HG02798 (cell line): ENCODE measurements around the gene ZNF865.

Experiments used
- ATAC-seq: cut with Tn5 transposase; IDR thresholded peaks from one replicate; pipeline ENCODE4 v1.9.1; 2021; ENCODE audit warnings: mild to moderate bottlenecking; ENCODE audit not compliant: unreplicated experiment, poor library complexity

The ZNF865 gene

DNA sequence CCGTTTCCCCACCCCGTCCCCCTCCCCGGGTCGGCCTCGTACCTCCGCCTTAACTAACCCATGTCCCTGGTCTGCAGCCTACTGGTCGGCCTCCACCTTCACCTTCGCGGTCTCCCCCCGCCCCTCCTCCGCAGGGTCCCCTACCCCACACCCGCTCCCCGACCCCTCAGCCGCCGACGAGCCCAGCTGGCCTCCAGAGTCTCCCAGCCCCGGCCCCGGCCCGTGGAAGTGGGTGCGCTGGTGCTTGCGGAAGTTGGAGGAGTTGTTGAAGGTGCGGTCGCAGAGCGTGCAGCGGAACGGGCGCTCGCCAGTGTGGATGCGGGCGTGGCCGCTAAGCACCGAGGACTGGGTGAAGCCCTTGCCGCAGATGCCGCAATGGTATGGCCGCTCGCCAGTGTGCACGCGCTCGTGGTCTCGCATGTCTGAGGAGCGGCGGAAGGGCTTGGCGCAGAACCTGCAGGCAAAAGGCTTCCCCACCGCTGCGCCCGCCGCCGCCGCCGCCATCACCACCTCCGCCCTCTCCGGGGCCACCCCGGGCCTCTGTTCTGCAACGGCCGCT lies 16.3 kb downstream of the ZNF865 start:
- ATAC-seq = no peak

DNA sequence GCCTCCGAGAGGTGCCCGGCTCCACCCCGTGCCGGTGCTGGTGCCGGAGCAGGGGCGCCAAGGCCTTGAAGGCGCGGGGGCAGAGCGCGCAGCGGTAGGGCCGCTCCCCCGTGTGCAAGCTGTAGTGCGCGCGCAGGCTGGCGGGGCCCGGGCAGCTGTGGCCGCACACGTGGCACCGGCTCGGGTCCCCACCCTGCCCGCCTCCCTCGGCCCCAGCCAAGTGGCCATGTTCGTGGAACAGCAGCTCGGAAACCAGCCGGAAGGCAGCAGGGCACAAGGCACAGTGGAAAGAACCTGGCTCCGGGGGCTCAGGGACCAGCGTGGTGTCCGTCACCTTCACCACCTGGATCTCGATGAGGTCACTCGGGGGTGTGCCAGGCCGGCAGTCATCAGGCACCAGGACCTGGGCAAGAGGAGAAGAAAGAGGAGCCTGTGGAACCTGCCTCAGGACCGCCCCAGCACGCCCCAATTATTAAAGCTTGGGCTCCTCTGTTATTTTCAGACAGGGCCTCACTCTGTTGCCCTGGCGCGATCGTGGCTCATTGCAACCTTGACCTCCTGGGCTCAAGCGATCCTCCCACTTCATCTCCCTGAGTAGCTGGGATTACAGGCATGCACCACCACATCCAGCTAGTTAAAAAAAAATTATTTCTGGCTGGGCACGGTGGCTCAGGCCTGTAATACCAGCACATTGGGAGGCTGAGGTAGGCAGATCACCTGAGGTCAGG lies 17.0 kb downstream of the ZNF865 start:
- no peak for ATAC-seq

DNA sequence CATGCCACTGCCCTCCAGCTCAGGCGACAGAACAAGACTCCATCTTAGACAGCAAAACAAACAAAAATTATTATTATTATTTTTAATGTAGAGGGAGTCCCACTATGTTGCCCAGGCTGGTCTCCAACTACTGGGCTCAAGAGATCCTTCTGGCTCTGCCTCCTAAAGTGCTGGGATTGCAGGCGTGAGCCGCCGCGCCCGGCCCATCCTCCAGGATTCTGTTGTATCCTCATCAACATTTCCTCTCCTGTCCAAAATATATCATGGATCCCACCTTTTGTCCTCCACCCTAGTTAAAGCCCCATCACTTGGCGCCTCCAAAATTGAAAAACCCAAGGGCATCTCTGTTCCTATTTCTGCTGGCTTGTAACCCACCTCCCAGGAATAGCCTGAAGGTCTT lies 17.7 kb downstream of the ZNF865 start:
- no peak for ATAC-seq

DNA sequence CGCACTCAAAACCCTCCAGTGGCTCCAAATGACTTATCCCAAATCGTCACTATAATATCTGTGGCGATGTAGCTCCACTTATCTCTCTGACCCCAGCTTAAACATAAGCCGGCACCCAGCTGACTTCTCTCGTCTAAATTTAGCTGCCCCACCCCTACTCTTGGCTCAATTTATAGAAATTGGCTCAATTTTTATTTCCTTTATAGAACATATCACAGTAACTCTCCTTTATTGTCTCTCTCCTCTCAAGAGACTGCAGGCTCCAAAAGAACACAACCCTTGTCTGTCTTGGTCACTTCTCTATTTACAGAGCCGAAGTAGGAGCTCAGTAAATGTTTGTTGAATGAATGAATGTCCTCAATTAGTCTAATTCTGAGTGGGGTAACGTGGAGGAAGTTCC lies 18.1 kb downstream of the ZNF865 start:
- no peak for ATAC-seq

DNA sequence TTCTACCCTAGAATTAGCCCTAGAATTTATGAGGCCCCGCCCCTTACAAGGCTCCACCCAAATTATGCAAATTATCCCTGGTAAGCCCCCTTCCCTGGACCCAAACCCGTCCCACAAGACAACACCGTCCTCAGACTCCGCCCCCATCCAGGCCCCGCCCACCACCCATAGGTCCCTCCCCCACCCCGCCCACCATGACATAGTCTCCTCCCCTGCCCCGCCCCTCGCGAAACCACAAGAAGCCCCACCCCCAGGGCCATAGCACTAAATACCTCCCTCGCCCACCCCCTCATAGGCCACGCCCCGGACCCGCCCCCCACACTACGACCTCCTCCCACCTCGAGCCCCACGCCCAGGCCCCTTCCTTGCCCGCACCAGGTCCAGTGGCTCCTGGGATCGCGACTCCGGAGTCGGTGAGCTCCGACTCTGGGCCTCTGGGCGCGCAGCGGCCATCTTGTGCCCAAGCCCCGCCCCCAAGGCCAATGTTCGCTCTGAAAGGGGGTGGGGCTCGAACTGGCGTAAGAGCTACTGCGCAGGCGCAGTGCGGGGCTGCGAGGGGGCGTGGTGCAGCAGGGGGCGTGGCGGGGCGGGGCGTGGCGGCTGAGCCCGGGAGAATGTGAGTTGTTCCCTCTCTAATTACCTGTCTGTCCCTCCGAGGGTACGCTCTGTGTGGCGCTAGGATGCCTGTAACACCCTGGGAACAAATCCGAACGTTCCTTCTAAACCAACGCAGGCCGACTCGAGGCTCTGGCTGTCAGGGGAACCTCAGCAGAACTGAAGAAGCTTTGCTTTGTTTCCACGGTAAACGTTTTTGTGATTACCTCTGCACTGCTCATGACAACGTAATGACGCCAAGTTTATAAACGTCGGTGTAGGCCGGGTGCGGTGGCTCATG lies 18.9 kb downstream of the ZNF865 start, which contains the start of gene ZNF784:
ZNF784 (minus strand) TSS at position 458 of the 895 bp plus-strand sequence; CDS start at position 453, 5 bp downstream.
- peak; percentile 90 for ATAC-seq

DNA sequence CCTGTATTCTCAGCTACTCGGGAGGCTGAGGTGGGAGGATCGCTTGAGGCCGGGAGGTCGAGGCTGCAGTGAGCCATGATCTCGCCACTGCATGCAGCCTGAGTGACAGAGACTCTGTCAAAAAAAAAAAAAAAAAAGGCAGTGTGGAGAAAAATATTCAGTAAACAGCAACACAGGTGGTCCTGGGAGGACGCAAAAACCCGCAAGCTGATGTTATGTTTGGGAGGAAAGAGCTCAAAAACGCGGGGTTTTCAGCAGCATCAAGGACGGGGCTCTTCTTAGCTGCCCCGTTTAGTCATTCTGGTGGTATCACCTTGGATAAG lies 19.5 kb downstream of the ZNF865 start:
- ATAC-seq = no peak

DNA sequence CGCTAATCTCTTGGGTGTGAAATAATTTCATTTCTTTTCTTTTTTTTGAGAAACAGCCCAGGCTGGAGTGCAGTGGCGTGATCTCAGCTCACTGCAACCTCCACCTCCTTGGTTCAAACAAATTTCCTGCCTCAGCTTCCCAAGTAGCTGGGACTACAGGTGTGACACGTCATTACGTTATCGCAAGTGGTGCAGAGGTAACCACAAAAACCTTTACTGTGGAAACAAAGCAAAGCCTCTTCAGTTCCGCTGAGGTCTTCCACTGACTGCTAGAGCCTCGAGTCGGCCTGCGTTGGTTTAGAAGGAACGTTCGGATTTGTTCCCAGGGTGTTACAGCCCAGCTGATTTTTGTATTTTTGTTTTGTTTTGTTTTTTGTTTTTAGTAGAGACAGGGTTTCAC lies 20.9 kb downstream of the ZNF865 start:
- no peak for ATAC-seq

DNA sequence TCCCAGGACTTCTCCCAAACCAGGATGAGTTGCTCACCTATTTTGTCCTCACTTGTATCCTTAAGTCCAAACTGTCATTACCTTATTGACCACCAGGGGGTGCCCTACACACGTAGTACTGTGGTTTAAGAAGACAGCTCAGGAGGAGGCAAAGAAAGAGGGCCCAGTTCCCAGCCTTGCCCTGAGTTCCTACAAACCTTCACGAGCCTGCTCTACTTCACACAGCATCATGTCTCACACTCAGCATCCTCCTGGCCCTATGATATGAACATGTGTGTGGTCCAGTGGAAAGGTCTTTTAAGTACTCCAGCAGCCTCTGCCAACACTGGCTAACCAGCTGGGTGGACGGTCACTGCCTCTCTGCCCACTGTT lies 27.0 kb downstream of the ZNF865 start:
- ATAC-seq = peak; percentile 40

DNA sequence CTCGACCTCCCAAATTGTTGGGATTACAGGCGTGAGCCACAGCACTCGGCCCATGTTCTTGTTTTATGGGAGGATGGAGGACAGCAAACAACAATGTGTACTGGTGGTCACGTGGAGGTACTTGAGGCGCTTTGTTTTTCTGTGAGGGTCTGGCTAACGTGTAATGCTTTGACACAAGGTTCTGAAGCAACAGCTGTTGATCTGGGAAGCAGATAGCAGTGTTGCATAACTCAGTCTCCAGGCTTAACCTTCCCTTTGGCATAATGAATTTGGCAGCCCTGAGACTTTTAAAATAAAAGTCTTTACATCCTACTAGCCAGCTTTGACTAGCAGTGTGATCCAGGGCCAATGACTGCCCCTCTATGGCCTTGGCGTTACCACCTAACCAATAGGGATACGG lies 28.4 kb downstream of the ZNF865 start:
- no peak for ATAC-seq

DNA sequence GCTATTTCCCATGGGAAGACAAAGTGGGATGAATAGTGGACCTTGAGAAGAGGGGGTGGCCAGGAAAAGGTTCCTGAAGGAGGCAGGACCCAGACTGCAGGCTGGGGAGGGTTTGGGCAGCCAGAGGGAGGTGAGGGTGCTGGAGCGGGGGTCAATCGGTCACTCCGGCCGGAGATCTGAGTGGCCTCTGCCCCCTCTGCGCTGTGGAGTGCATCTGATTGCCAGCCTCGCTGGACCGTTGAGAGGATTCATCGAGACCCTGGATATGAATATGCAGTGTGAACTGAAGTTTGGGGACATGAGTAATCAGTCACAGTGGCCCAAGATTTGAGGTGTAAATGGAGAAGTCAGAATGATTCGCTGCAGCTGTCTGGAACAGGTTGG lies 29.9 kb downstream of the ZNF865 start:
- ATAC-seq = no peak

DNA sequence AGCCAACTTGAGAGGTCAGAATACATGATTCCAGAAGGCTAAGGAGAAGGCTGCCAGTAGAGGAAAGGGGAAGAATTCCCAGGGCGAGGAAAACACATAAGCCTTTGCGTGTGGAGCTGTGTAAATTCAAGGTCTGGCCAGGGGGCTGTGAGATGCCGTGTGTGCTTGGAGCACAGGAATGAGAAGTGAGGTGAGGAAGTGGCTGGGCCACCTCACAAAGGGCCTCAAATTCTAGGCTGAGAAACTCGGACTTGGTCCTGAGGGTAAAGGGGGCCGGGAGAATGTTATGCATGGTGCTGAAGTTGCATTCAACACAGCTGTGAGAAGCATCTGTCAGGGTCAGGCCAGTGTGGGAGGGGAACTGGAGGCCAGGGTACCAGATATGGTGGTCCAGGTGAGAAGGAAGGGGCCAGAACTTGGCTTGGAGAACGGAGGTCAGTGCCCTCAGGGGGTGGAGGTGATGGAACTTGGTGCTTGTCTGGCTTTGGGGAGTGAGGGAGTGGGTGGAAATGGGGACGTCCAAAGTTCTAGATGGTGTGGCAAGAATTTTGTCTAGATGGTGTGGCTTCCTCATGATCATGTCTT lies 30.5 kb downstream of the ZNF865 start:
- no peak for ATAC-seq

DNA sequence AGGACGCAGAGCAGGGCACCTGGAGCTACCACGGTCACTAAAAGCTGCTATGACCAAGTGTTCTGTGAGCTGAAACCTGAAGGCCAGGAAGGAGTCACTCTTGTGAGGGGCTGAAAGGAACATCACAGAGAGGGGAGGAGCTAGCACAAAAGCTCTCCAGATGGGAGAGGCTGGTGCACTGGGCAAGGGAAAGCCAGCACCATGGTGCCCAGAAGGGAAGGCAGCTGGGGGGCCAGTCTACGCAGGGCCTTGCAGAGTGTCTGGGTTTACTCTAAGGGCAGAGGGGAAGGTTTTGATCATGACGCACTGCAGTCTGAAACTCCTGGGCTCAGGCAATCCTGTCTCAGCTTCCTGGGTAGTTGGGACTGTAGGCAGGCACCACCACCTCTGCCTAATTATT lies 31.3 kb downstream of the ZNF865 start:
- no peak for ATAC-seq

DNA sequence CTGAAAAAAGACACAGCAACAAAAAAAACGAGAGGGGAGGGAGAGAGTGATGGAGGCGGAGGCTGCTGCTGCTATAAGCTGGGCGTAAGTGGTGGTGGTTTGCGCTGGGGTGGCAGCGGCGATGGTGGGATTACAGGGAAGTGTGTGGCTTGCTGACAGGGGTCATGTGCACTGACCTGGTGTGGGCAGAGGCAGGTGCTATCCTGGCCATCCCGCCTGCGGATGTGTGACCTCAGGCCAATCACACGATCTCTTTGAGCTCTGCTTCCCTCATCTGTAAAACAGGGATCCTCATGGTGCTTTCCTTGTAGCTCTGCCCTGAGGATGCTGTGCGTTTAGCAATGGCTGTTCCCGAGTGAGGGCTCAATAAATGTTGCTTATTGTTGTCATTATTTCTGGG lies 32.1 kb downstream of the ZNF865 start:
- no peak for ATAC-seq

DNA sequence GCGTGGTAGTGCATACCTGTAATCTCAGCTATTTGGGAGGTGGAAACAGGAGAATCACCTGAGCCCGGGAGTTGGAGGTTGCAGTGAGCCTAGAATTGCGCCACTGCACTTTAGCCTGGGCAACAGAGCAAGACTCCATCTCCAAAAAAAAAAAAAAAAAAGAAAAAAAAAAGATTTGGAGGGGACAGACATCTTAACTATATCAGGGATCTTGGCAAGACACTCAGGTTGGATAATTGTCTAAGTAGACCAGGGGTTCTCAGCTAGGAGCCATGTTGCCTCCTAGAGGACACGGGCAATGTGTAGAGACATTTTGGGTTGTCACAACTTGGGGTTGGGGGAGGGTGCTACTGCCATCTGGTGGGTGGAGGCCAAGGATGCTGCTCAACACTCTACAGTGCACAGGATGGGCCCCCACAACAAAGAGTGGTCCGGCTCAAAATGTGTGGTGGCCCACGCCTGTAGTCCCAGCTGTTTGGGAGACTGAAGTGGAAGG lies 33.5 kb downstream of the ZNF865 start:
- no peak for ATAC-seq

DNA sequence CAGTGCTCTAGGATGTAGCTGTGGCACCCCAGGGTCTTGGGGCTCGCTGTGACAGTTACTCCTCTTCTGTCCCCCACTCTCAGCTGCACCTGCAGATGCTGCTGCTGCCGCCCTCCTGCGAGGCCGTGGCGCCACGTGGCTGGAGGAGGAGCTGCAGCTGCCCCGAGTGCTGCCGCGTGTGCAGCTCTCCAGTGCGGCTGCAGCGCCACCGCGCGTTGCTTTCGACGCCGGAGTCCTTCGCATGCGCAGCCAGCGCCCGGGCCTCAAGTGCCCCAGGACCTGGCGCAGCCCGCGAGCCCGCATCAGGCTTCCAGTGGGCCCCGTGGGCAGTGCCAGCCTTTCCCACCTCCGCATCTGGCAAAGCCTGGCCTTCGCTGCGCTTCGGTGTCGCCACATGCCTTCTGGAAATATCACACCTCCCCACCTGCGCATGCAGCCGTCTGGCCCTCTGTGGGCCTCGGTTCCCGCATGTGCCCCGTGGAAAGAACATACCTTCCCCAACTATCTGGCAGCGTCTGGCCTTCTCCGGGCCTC lies 34.7 kb downstream of the ZNF865 start:
- peak; percentile 38 for ATAC-seq

DNA sequence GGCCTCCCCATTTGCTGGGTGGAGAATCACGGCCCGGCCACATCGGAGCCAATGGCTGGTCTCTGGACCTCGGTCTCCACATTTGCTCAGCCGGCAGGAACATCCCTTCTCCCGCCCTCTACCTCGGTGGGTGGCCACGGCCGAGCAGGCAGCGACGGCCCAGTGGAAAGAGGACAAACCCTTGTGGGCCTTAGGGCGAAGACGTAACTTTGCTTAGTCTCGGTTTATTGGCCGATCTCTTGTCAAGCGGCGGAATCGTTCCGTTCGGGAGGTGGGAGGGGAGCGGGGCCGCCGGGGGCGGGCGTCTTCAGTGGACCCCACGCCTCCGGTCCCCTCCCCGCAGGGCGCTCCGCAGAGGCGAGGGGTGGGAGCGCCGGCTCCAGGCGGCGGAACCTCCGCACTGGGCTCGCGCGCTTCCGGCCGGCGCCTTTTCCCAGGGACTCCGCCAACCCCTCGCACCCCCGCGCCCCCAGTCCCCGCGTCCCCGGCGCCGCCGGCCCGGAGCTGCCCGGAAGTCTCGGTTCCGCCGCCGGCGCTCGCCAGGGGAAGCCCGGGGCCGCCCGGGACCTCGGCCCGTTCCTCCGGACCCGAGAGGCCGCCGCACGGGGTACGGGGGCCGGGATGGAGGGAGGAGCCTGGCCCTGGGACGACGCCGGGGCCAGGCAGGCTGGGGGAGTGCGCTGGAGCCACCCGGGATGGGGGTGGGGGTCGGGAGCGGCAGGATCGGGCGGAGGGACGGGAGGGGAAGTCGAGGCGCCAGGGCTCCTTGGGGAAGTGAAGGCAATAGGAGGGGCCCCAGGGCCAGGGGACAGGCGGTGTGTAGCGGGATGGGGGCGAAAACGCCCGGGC lies 35.4 kb downstream of the ZNF865 start, which contains the start of gene ZNF580:
ZNF580 (plus strand) TSS at position 426 of the 849 bp plus-strand sequence. CDS start 1,507 bp downstream, outside the sequence.
- ATAC-seq = peak; percentile 33

DNA sequence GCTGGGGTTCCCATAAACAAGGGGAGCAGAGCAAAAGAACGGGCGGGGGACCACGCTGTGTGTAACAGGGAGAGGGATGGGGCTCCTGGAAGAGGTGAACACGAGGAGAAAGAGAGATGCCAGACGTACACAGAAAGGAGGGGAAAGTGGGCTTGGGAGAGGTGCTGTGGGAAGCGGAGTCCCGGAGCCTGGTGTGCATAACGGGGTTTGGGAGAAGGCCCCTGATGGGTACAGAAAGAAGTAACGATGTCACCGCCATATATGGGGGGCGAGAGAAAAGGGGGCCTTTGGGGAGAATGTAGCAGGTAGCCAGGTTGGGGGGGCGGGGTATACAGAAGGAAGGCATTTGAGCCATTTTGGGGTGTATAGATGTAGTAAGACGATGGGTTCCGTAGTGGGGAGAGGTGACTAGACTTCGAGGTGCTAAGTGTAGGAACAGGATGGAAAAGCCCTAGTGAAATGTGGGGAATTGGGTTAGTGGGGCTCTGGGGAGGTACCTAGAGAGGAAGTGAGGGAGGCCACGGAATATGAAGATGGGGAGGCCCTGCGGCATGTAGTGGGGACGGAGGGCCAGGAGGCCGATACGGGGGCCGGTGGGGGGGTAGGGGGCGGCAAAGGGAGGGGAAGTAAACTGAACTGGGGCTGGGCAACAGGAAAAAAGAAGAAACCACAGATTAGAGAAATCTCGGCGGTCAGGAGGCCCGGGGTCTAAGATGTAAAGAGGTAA lies 36.1 kb downstream of the ZNF865 start:
- ATAC-seq = no peak

DNA sequence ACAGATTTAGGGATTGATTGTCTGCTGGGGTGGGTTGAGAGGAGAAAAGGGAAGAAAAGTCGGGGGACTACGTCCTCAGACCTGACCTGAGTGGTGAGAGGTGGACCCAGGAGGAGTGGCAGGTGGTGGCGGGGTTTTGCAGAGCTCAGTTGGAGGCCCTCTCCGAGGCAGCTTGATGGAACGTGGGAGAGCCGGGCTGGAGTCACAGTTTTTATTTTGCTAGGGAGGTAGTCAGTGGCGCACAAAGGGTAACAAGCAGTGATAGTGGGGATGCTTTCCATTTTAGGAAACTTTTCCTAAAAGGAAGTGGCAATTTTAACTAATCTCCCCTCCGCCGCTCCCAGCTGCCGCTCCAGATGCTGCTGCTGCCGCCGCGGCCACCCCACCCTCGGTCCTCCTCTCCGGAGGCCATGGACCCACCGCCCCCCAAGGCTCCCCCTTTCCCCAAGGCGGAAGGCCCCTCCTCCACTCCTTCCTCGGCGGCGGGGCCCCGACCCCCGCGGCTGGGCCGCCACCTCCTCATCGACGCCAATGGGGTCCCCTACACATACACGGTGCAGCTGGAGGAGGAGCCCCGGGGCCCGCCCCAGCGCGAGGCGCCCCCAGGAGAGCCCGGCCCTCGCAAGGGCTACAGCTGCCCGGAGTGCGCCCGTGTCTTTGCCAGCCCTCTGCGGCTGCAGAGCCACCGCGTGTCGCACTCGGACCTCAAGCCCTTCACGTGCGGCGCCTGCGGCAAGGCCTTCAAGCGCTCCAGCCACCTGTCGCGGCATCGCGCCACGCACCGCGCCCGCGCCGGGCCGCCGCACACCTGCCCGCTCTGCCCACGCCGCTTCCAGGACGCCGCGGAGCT lies 36.9 kb downstream of the ZNF865 start:
- ATAC-seq = no peak
